HCT116 (cell line): ENCODE data around the gene HECW1. TPM values are rescaled to one million over a fixed set of nuclear protein-coding genes. Genes with fewer than 3 reads are reported as not detected.

ENCODE experiments used
- ATAC-seq: fragments of 200-7000 bp; cut with Tn5 transposase; 2 replicates; pipeline ENCODE4 v1.9.1; 2020; ENCODE audit warnings: mild to moderate bottlenecking, moderate library complexity
- BruUV-seq: library from RNA; stranded (reverse); fragments of 400-500 nt; replicated peaks from 2 replicates; lab custom pipeline; 2021; lab: Mats Ljungman, UMichigan
- CTCF ChIA-PET: fragments of 300-600 bp; sonication (Branson Sonifier 250); formaldehyde crosslinking; loops from one replicate; lab custom pipeline; 2021; ENCODE audit warnings: antibody characterized with exemption; lab: Charles Lee
- POLR2A ChIA-PET: fragments of 300-600, 350-600 bp; sonication (Branson Sonifier 250); formaldehyde crosslinking; loops from one replicate; lab custom pipeline; 2021; ENCODE audit warnings: antibody characterized with exemption; lab: Charles Lee
- RAD21 ChIA-PET, 2 experiments: fragments of 300-600 bp; sonication (Branson Sonifier 250); formaldehyde crosslinking; loops; one replicate each; lab custom pipeline; 2023; ENCODE audit warnings: low total read pairs in 2 of 2; ENCODE audit not compliant: uncharacterized antibody in 2 of 2, unreplicated experiment in 2 of 2, low non-redundant PET in 1 of 2; lab: Charles Lee
- DNase-seq: peaks from one replicate; pipeline ENCODE4 v3.0.0-alpha.2; 2010; ENCODE audit warnings: low read depth, low spot score
- H2AFZ ChIP-seq: fragments of 200-600 bp; shearing (Covaris generic), sonication (generic); 2 replicates; pipeline ENCODE4 v1.6.1; 2017; ENCODE audit warnings: low read depth, mixed run types, mixed read lengths, antibody characterized with exemption, low read length; ENCODE audit not compliant: poor library complexity, severe bottlenecking
- H3K27ac ChIP-seq: 2 replicates; pipeline ENCODE4 v1.5.1; 2012; ENCODE audit warnings: low read depth, low read length
- H3K27me3 ChIP-seq: fragments of 200-600 bp; sonication (generic); 2 replicates; pipeline ENCODE4 v1.6.1; 2016; ENCODE audit warnings: mixed run types, low read length, mixed read lengths; ENCODE audit not compliant: insufficient read depth
- H3K36me3 ChIP-seq, 2 experiments: fragments of 200-500 bp in 1 of 2; fragments of 200-600 bp in 1 of 2; sonication (Bioruptor generic) in 1 of 2; sonication (generic) in 1 of 2; 2 replicates each; pipeline versions ENCODE4 v1.5.1 to v1.6.1; 2014 to 2016; ENCODE audit warnings: low read length in 2 of 2, inconsistent platforms in 1 of 2, mixed read lengths in 1 of 2, mixed run types in 1 of 2; ENCODE audit not compliant: insufficient read depth in 2 of 2, control insufficient read depth in 1 of 2
- H3K4me1 ChIP-seq, 2 experiments: fragments of 200-600 bp in 1 of 2; sonication (generic) in 1 of 2; 2 replicates each; pipeline versions ENCODE4 v1.5.1 to v1.6.1; 2012 to 2017; ENCODE audit warnings: low read length in 2 of 2, inconsistent platforms in 1 of 2, mild to moderate bottlenecking in 1 of 2, mixed read lengths in 1 of 2, mixed run types in 1 of 2, moderate library complexity in 1 of 2; ENCODE audit not compliant: insufficient read depth in 2 of 2, control insufficient read depth in 1 of 2
- H3K4me2 ChIP-seq: fragments of 200-600 bp; sonication (generic); 2 replicates; pipeline ENCODE4 v1.6.1; 2017; ENCODE audit warnings: mixed run types, low read length, mixed read lengths
- H3K4me3 ChIP-seq, 2 experiments: fragments of 200-600 bp in 1 of 2; sonication (generic) in 1 of 2; replicated peaks in 1 of 2; 2 replicates each; pipeline ENCODE4 v1.5.1; 2011 to 2016; ENCODE audit warnings: low read length in 2 of 2, control low read depth in 1 of 2, low read depth in 1 of 2, mild to moderate bottlenecking in 1 of 2, mixed read lengths in 1 of 2, mixed run types in 1 of 2
- H3K79me2 ChIP-seq: fragments of 200-600 bp; sonication (generic); 2 replicates; pipeline ENCODE4 v1.6.1; 2017; ENCODE audit warnings: mild to moderate bottlenecking, mixed run types, low read length, moderate library complexity, mixed read lengths; ENCODE audit not compliant: insufficient read depth
- H3K9ac ChIP-seq: fragments of 200-600 bp; sonication (generic); 2 replicates; pipeline ENCODE4 v1.6.1; 2016; ENCODE audit warnings: low read length, mixed read lengths
- H3K9me2 ChIP-seq: fragments of 200-600 bp; sonication (generic), shearing (Covaris generic); 2 replicates; pipeline ENCODE4 v1.6.1; 2017; ENCODE audit warnings: mixed run types, mild to moderate bottlenecking, moderate library complexity; ENCODE audit not compliant: insufficient read depth
- H3K9me3 ChIP-seq, 2 experiments: fragments of 200-500 bp in 1 of 2; fragments of 200-600 bp in 1 of 2; sonication (Bioruptor generic) in 1 of 2; sonication (generic) in 1 of 2; 2 replicates each; pipeline ENCODE4 v1.6.1; 2014 to 2017; ENCODE audit warnings: low read length in 2 of 2, mixed read lengths in 2 of 2, inconsistent platforms in 1 of 2, low read depth in 1 of 2, mild to moderate bottlenecking in 1 of 2, mixed run types in 1 of 2, moderate library complexity in 1 of 2; ENCODE audit not compliant: control insufficient read depth in 1 of 2, insufficient read depth in 1 of 2
- H4K20me1 ChIP-seq: fragments of 200-600 bp; sonication (generic), shearing (Covaris generic); 2 replicates; pipeline ENCODE4 v1.6.1; 2017; ENCODE audit warnings: mixed run types, mild to moderate bottlenecking, moderate library complexity; ENCODE audit not compliant: insufficient read depth
- CEBPB ChIP-seq: IDR thresholded peaks from 2 replicates; pipeline ENCODE4 v1.6.1; 2012; ENCODE audit warnings: low read depth
- ELF1 ChIP-seq: IDR thresholded peaks from 2 replicates; pipeline ENCODE4 v1.6.1; 2012; ENCODE audit warnings: low read depth, borderline replicate concordance
- EZH2 ChIP-seq: fragments of 200-600 bp; sonication (generic); IDR thresholded peaks from 2 replicates; pipeline ENCODE4 v1.6.1; 2017; ENCODE audit warnings: antibody characterized with exemption, mixed run types
- EZH2phosphoT487 ChIP-seq: fragments of 200-600 bp; IDR thresholded peaks from 2 replicates; pipeline ENCODE4 v1.6.1; 2018; ENCODE audit warnings: antibody characterized with exemption, borderline replicate concordance
- FOSL1 ChIP-seq: IDR thresholded peaks from 2 replicates; pipeline ENCODE4 v1.6.1; 2012; ENCODE audit warnings: low read depth
- JUND ChIP-seq: IDR thresholded peaks from 2 replicates; pipeline ENCODE4 v1.6.1; 2012
- POLR2A ChIP-seq: IDR thresholded peaks from 2 replicates; pipeline ENCODE4 v1.7.0; 2011; ENCODE audit warnings: borderline replicate concordance; ENCODE audit not compliant: insufficient read depth, insufficient read length; ENCODE audit errors: extremely low read depth
- RAD21 ChIP-seq: IDR thresholded peaks from 2 replicates; pipeline ENCODE4 v1.6.1; 2012; ENCODE audit warnings: low read depth, mild to moderate bottlenecking
- SIN3A ChIP-seq: IDR thresholded peaks from 2 replicates; pipeline ENCODE4 v1.6.1; 2012; ENCODE audit warnings: low read depth
- SP1 ChIP-seq: IDR thresholded peaks from 2 replicates; pipeline ENCODE4 v1.6.1; 2012; ENCODE audit warnings: low read depth
- TCF7L2 ChIP-seq: IDR thresholded peaks from 2 replicates; pipeline ENCODE4 v1.7.0; 2011; ENCODE audit warnings: borderline replicate concordance, inconsistent platforms; ENCODE audit not compliant: insufficient read depth, insufficient read length; ENCODE audit errors: extremely low read depth
- YY1 ChIP-seq: IDR thresholded peaks from 2 replicates; pipeline ENCODE4 v1.6.1; 2011; ENCODE audit warnings: low read length, low read depth, moderate library complexity, mild to moderate bottlenecking; ENCODE audit not compliant: insufficient replicate concordance; ENCODE audit errors: extremely low read depth
- ZFX ChIP-seq: fragments of 450-650 bp; IDR thresholded peaks from 2 replicates; pipeline ENCODE4 v1.6.1; 2017
- ZNF274 ChIP-seq: fragments of 200-500 bp; sonication (Bioruptor generic); IDR thresholded peaks from 2 replicates; pipeline ENCODE4 v1.6.1; 2014; ENCODE audit warnings: mild to moderate bottlenecking, low read depth, low read length, inconsistent platforms
- intact Hi-C: fragments of 100-400 bp; cut with micrococcal nuclease; formaldehyde crosslinking; loops from 2 replicates; pipeline ENCODE4 v1.10.0; 2022
- total RNA-seq: library from RNA; stranded (reverse); gene quantifications from one replicate; pipeline ENCODE4 v1.2.1, GENCODE V29; 2021; ENCODE audit not compliant: unreplicated experiment
- TF ChIP-seq, protein P1 (sequence below): IDR thresholded peaks from 2 replicates; pipeline ENCODE4 v1.6.1; 2011; ENCODE audit warnings: mild to moderate bottlenecking, low read length, moderate library complexity; ENCODE audit not compliant: insufficient replicate concordance; ENCODE audit errors: extremely low read depth
- TF ChIP-seq, protein P2 (sequence below): IDR thresholded peaks from 2 replicates; pipeline ENCODE4 v1.6.1; 2012
- TF ChIP-seq, protein P3 (sequence below): IDR thresholded peaks from 2 replicates; pipeline ENCODE4 v1.6.1; 2012; ENCODE audit warnings: low read depth
- TF ChIP-seq, protein P4 (sequence below), 3 experiments: fragments of 200-600 bp in 1 of 3; sonication (generic) in 1 of 3; IDR thresholded peaks in 2 of 3; conservative IDR thresholded peaks in 1 of 3; 2 replicates each; pipeline ENCODE4 v1.5.1; 2012 to 2017; ENCODE audit warnings: low read depth in 2 of 3, low read length in 2 of 3, antibody characterized with exemption in 1 of 3, borderline replicate concordance in 1 of 3, control low read depth in 1 of 3, mild to moderate bottlenecking in 1 of 3, mixed read lengths in 1 of 3, mixed run types in 1 of 3, moderate library complexity in 1 of 3; ENCODE audit not compliant: insufficient read depth in 1 of 3
- TF ChIP-seq, protein P5 (sequence below): IDR thresholded peaks from 2 replicates; pipeline ENCODE4 v1.6.1; 2012

The HECW1 gene
- total RNA-seq, 1 experiment from 2014 or later = 5.6 TPM

DNA sequence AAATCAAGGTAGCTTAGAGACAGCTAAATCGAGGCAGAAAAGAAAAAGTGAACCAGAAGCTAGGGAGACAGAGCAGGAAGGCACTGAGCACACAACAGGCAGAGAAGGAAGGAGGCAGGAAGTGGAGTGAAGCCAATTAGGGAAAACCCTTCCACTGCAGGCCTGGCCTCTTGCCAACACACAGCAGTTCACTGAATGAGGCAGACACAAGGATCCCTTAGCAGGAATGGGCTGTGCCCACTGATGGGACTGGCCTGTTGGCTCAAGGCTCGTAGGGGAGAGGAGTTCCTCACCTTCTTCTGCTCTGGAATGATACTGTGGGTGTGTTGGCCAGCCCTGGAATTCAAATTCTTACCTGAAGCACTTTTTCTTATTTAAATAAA is 250.2 kb downstream of the HECW1 start:
- POLR2A ChIA-PET = no interaction called here
- H3K4me1 ChIP-seq = no peaks in the 10 kb centered on the region
- RAD21 ChIA-PET = no interaction called here
- no peak overlapping the region for H3K9ac ChIP-seq
- no peak overlapping the region for H2AFZ ChIP-seq
- no peaks in the 10 kb centered on the region for H4K20me1 ChIP-seq
- intact Hi-C loops = no loop called here
- no peaks in the 10 kb centered on the region for H3K36me3 ChIP-seq
- CTCF ChIA-PET = no interaction called here
- BruUV-seq = no TSS peak
- ATAC-seq (no peak), DNase-seq (no peak)
- H3K4me3 ChIP-seq = no peak overlapping the region
- H3K4me2 ChIP-seq = no peak overlapping the region
- TF ChIP-seq POLR2A (no peak), JUND (no peak), SIN3A (no peak), CEBPB (no peak), SP1 (no peak), FOSL1 (no peak), TCF7L2 (no peak), EZH2phosphoT487 (no peak), ZFX (no peak), EZH2 (no peak), YY1 (no peak), ZNF274 (no peak), RAD21 (no peak), ELF1 (no peak)
- TF ChIP-seq, protein P1, sequence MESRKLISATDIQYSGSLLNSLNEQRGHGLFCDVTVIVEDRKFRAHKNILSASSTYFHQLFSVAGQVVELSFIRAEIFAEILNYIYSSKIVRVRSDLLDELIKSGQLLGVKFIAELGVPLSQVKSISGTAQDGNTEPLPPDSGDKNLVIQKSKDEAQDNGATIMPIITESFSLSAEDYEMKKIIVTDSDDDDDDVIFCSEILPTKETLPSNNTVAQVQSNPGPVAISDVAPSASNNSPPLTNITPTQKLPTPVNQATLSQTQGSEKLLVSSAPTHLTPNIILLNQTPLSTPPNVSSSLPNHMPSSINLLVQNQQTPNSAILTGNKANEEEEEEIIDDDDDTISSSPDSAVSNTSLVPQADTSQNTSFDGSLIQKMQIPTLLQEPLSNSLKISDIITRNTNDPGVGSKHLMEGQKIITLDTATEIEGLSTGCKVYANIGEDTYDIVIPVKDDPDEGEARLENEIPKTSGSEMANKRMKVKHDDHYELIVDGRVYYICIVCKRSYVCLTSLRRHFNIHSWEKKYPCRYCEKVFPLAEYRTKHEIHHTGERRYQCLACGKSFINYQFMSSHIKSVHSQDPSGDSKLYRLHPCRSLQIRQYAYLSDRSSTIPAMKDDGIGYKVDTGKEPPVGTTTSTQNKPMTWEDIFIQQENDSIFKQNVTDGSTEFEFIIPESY = no peak
- TF ChIP-seq, protein P2, sequence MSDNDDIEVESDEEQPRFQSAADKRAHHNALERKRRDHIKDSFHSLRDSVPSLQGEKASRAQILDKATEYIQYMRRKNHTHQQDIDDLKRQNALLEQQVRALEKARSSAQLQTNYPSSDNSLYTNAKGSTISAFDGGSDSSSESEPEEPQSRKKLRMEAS = no peak
- TF ChIP-seq, protein P3, sequence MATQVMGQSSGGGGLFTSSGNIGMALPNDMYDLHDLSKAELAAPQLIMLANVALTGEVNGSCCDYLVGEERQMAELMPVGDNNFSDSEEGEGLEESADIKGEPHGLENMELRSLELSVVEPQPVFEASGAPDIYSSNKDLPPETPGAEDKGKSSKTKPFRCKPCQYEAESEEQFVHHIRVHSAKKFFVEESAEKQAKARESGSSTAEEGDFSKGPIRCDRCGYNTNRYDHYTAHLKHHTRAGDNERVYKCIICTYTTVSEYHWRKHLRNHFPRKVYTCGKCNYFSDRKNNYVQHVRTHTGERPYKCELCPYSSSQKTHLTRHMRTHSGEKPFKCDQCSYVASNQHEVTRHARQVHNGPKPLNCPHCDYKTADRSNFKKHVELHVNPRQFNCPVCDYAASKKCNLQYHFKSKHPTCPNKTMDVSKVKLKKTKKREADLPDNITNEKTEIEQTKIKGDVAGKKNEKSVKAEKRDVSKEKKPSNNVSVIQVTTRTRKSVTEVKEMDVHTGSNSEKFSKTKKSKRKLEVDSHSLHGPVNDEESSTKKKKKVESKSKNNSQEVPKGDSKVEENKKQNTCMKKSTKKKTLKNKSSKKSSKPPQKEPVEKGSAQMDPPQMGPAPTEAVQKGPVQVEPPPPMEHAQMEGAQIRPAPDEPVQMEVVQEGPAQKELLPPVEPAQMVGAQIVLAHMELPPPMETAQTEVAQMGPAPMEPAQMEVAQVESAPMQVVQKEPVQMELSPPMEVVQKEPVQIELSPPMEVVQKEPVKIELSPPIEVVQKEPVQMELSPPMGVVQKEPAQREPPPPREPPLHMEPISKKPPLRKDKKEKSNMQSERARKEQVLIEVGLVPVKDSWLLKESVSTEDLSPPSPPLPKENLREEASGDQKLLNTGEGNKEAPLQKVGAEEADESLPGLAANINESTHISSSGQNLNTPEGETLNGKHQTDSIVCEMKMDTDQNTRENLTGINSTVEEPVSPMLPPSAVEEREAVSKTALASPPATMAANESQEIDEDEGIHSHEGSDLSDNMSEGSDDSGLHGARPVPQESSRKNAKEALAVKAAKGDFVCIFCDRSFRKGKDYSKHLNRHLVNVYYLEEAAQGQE = no peak
- TF ChIP-seq, protein P4, sequence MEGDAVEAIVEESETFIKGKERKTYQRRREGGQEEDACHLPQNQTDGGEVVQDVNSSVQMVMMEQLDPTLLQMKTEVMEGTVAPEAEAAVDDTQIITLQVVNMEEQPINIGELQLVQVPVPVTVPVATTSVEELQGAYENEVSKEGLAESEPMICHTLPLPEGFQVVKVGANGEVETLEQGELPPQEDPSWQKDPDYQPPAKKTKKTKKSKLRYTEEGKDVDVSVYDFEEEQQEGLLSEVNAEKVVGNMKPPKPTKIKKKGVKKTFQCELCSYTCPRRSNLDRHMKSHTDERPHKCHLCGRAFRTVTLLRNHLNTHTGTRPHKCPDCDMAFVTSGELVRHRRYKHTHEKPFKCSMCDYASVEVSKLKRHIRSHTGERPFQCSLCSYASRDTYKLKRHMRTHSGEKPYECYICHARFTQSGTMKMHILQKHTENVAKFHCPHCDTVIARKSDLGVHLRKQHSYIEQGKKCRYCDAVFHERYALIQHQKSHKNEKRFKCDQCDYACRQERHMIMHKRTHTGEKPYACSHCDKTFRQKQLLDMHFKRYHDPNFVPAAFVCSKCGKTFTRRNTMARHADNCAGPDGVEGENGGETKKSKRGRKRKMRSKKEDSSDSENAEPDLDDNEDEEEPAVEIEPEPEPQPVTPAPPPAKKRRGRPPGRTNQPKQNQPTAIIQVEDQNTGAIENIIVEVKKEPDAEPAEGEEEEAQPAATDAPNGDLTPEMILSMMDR (IDR thresholded peaks at IDR 0.05 in 2 of 3, conservative IDR thresholded peaks at IDR 0.05 in 1 of 3; ENCODE audit: borderline replicate concordance in 1 of 3, insufficient read depth in 1 of 3, low read depth in 2 of 3, low read length in 2 of 3) = no peak
- TF ChIP-seq, protein P5, sequence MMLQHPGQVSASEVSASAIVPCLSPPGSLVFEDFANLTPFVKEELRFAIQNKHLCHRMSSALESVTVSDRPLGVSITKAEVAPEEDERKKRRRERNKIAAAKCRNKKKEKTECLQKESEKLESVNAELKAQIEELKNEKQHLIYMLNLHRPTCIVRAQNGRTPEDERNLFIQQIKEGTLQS = no peak
- H3K27ac ChIP-seq = no peak overlapping the region
- H3K9me2 ChIP-seq = no peaks in the 10 kb centered on the region
- no peaks in the 10 kb centered on the region for H3K79me2 ChIP-seq
- no peaks in the 10 kb centered on the region for H3K27me3 ChIP-seq
- H3K9me3 ChIP-seq = no peaks in the 10 kb centered on the region
